ENCODE results near the gene ATP8B4. TPM values are rescaled to one million over a fixed set of nuclear protein-coding genes. Genes with fewer than 3 reads are reported as not detected.

ATP8B4 gene
- total RNA-seq, 2 experiments from 2014 or later, result 0.31 TPM; not detected in 1

- no peak overlapping the region for H3K4me3 Mint-ChIP-seq
- TF ChIP-seq CTCF (IDR thresholded peaks at IDR 0.05), result no peak
- Histone ChIP-seq H3K4me1 (ENCODE audit: insufficient read depth, low read length) (no peaks in the 10 kb centered on the region), H3K27me3 (ENCODE audit: control insufficient read depth in 1 of 2, insufficient read depth in 2 of 2, low read length in 2 of 2) (peaks cover 0 to 5% of the 10 kb centered on the region in 2 experiments), H3K9me3 (ENCODE audit: control insufficient read depth in 1 of 2, insufficient read depth in 1 of 2, low read length in 2 of 2) (peaks cover 0 to 3% of the 10 kb centered on the region in 2 experiments), H3K36me3 (ENCODE audit: insufficient read depth, low read length) (no peaks in the 10 kb centered on the region), H3K4me3 (ENCODE audit: low read length) (no peak overlapping the region), H3K27ac (ENCODE audit: low read depth in 1 of 2, low read length in 2 of 2) (no peak overlapping the region)
- peaks cover 2% of the 10 kb centered on the region for H3K9me3 Mint-ChIP-seq
- intact Hi-C loops (cut with DNase I, micrococcal nuclease), result loop anchor here (10.0 kb wide), 2 partner anchors 724 to 1004 kb away; partner anchors contain the start of gene FGF7 (in 1 of the 2)
- DNase-seq (no peak), ATAC-seq (ENCODE audit: poor library complexity) (no peak)
- H3K36me3 Mint-ChIP-seq (ENCODE audit: low read depth), result no peaks in the 10 kb centered on the region
- H3K4me1 Mint-ChIP-seq (ENCODE audit: low read depth), result no peaks in the 10 kb centered on the region
- ChIA-PET POLR2A (no interaction called here), CTCF (no interaction called here)
- no peak overlapping the region for H3K27ac Mint-ChIP-seq
- H3K27me3 Mint-ChIP-seq, result no peaks in the 10 kb centered on the region
Measured at GRCh38 chr15:50149090-50149489, 30.1 kb upstream of the ATP8B4 start.

- Mint-ChIP-seq H3K27ac (no peak overlapping the region), H3K36me3 (ENCODE audit: low read depth) (no peaks in the 10 kb centered on the region), H3K4me3 (no peak overlapping the region), H3K4me1 (ENCODE audit: low read depth) (no peaks in the 10 kb centered on the region), H3K27me3 (no peaks in the 10 kb centered on the region), H3K9me3 (peaks cover 2% of the 10 kb centered on the region)
- ChIA-PET CTCF (no interaction called here), POLR2A (no interaction called here)
- no peak overlapping the region for H3K4me3 ChIP-seq (ENCODE audit: low read length)
- peaks cover 0 to 5% of the 10 kb centered on the region in 2 experiments for H3K27me3 ChIP-seq (ENCODE audit: control insufficient read depth in 1 of 2, insufficient read depth in 2 of 2, low read length in 2 of 2)
- DNase-seq (no peak), ATAC-seq (ENCODE audit: poor library complexity) (no peak)
- TF ChIP-seq CTCF (IDR thresholded peaks at IDR 0.05), result no peak
- intact Hi-C loops (cut with DNase I, micrococcal nuclease), result loop anchor here (10.0 kb wide), 2 partner anchors 724 to 1004 kb away; partner anchors contain the start of gene FGF7 (in 1 of the 2)
- no peak overlapping the region for H3K27ac ChIP-seq (ENCODE audit: low read depth in 1 of 2, low read length in 2 of 2)
- H3K4me1 ChIP-seq (ENCODE audit: insufficient read depth, low read length), result no peaks in the 10 kb centered on the region
- H3K36me3 ChIP-seq (ENCODE audit: insufficient read depth, low read length), result no peaks in the 10 kb centered on the region
- H3K9me3 ChIP-seq (ENCODE audit: control insufficient read depth in 1 of 2, insufficient read depth in 1 of 2, low read length in 2 of 2), result peaks cover 0 to 3% of the 10 kb centered on the region in 2 experiments
Measured at GRCh38 chr15:50148362-50148963, 29.4 kb upstream of the ATP8B4 start.

- no peak overlapping the region for H3K27ac ChIP-seq (ENCODE audit: low read depth in 1 of 2, low read length in 2 of 2)
- no peak for ATAC-seq (ENCODE audit: poor library complexity)
- H3K27me3 ChIP-seq (ENCODE audit: control insufficient read depth in 1 of 2, insufficient read depth in 2 of 2, low read length in 2 of 2), result peaks cover 0 to 5% of the 10 kb centered on the region in 2 experiments
- Mint-ChIP-seq H3K4me3 (no peak overlapping the region), H3K27ac (no peak overlapping the region), H3K36me3 (ENCODE audit: low read depth) (no peaks in the 10 kb centered on the region), H3K9me3 (no peaks in the 10 kb centered on the region), H3K4me1 (ENCODE audit: low read depth) (no peaks in the 10 kb centered on the region), H3K27me3 (no peaks in the 10 kb centered on the region)
- H3K9me3 ChIP-seq (ENCODE audit: control insufficient read depth in 1 of 2, insufficient read depth in 1 of 2, low read length in 2 of 2), result no peaks in the 10 kb centered on the region
- no peak for TF ChIP-seq CTCF (IDR thresholded peaks at IDR 0.05)
- intact Hi-C loops (cut with DNase I, micrococcal nuclease), result loop anchor here (2.0 to 10.0 kb wide), 3 partner anchors 722 to 1002 kb away; partner anchors contain the start of gene FGF7 (in 1 of the 2)
- no peak for DNase-seq
- H3K4me3 ChIP-seq (ENCODE audit: low read length), result no peak overlapping the region
- ChIA-PET POLR2A (no interaction called here), CTCF (no interaction called here)
- H3K4me1 ChIP-seq (ENCODE audit: insufficient read depth, low read length), result no peaks in the 10 kb centered on the region
- no peaks in the 10 kb centered on the region for H3K36me3 ChIP-seq (ENCODE audit: insufficient read depth, low read length)
Measured at GRCh38 chr15:50146632-50147031, 27.6 kb upstream of the ATP8B4 start.

Measured in CD4-positive, alpha-beta T cell (primary cell).